ENCODE results near the gene WFDC2. TPM values are rescaled to one million over a fixed set of nuclear protein-coding genes. Genes with fewer than 3 reads are reported as not detected.

Gene WFDC2
- total and polyA plus RNA-seq, 2 of the 13 experiments (the other 11 are each of a cell fraction or from before 2014, with no cell fraction given) = 0.33 TPM; not detected in 1

DNA sequence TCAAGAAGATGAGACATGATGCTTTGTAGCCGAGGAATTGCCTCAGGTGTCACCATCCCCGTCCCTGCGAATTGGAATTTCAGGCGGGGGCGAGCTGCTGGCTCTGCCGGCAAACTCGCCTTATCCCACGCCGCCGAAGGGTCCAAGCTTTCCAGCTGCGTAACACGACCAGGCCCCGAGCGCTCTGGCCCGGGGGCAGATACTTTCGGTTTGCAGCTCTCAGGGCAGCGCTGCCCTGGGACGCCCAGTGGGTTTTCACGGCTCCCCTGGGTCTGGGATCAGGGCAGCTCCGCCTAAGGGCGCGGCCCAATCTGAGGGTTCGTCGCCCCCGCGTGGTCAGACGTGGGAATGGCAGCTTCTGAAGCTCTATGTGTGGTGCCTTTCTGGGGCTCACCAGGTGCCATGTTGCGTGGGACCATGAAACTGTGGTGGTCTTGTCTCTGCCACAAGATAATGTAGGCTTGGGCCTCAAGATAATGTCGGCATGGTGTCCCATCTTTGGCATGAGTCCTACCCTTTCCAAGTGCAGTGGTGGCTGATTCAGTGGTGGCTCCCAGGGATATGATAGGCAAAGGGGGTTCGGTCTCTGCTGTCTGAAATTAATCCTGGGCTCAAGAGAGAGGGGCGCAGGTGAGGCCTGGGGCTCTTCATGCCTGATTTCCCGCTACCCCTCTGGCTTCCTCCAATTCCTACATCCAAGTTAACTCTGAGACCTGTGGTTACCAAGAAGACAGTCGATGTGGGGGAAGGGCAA is 32.6 kb upstream of the WFDC2 start (continued):
- TF ChIP-seq PLSCR1 (CRISPR knock-in tag; IDR thresholded peaks at IDR 0.05; ENCODE audit: borderline replicate concordance) = no peak
- TF ChIP-seq ZNF44 (CRISPR knock-in tag; IDR thresholded peaks at IDR 0.05) = peak; percentile 96
- TF ChIP-seq HOXA5 (CRISPR knock-in tag; IDR thresholded peaks at IDR 0.05) = peak; percentile 77
- TF ChIP-seq CBX5 (CRISPR knock-in tag; IDR thresholded peaks at IDR 0.05; ENCODE audit: borderline replicate concordance) = peak; percentile 80; the same call in 1 of the 2 replicates
- peak; percentile 46; the same call in 1 of the 2 replicates for TF ChIP-seq HDAC1 (CRISPR knock-in tag; IDR thresholded peaks at IDR 0.05)
- peak; percentile 53; the same call in 1 of the 2 replicates for TF ChIP-seq ETV5 (CRISPR knock-in tag; IDR thresholded peaks at IDR 0.05; ENCODE audit: borderline replicate concordance)
- no peak for TF ChIP-seq HNF4A (CRISPR knock-in tag; IDR thresholded peaks at IDR 0.05)
- TF ChIP-seq ZKSCAN8 (CRISPR knock-in tag; IDR thresholded peaks at IDR 0.05; ENCODE audit: borderline replicate concordance) = peak; percentile 78
- 0 out of 2 replicates have a peak, but pooled peaks have one; percentile 79 for TF ChIP-seq GPN1 (CRISPR knock-in tag; IDR thresholded peaks at IDR 0.05; ENCODE audit: borderline replicate concordance)
- TF ChIP-seq AKNA (CRISPR knock-in tag; IDR thresholded peaks at IDR 0.05; ENCODE audit: borderline replicate concordance) = no peak
- TF ChIP-seq CBFB (CRISPR knock-in tag; IDR thresholded peaks at IDR 0.05) = peak; percentile 79
- no peak for TF ChIP-seq SYNCRIP (IDR thresholded peaks at IDR 0.05; ENCODE audit: insufficient read depth, low read depth, low read length)
- peak; percentile 50; the same call in 1 of the 2 replicates for TF ChIP-seq ZBTB20 (CRISPR knock-in tag; IDR thresholded peaks at IDR 0.05; ENCODE audit: borderline replicate concordance, low read depth)
- TF ChIP-seq ZSCAN20 (CRISPR knock-in tag; IDR thresholded peaks at IDR 0.05; ENCODE audit: borderline replicate concordance) = no peak
- TF ChIP-seq GTF2F1 (IDR thresholded peaks at IDR 0.05; ENCODE audit: low read length) = no peak
- TF ChIP-seq NFKBIZ (CRISPR knock-in tag; IDR thresholded peaks at IDR 0.05) = no peak
- no peak for TF ChIP-seq KAT7 (CRISPR knock-in tag; IDR thresholded peaks at IDR 0.05; ENCODE audit: borderline replicate concordance)
- no peak for TF ChIP-seq JDP2 (CRISPR knock-in tag; IDR thresholded peaks at IDR 0.05; ENCODE audit: borderline replicate concordance)
- peak; percentile 90; the same call in 1 of the 2 replicates for TF ChIP-seq ZNF761 (CRISPR knock-in tag; conservative IDR thresholded peaks at IDR 0.05)
- TF ChIP-seq SRY (CRISPR knock-in tag; IDR thresholded peaks at IDR 0.05) = peak; percentile 69; the same call in 1 of the 2 replicates
- TF ChIP-seq TGIF2 (CRISPR knock-in tag; IDR thresholded peaks at IDR 0.05) = peak; percentile 27; the same call in 1 of the 2 replicates
- 0 out of 2 replicates have a peak, but pooled peaks have one; percentile 49 for TF ChIP-seq ZNF704 (CRISPR knock-in tag; IDR thresholded peaks at IDR 0.05; ENCODE audit: borderline replicate concordance)
- TF ChIP-seq SP5 (CRISPR knock-in tag; IDR thresholded peaks at IDR 0.05; ENCODE audit: borderline replicate concordance, low read depth) = peak; percentile 51; the same call in 1 of the 2 replicates
- TF ChIP-seq RAD21 (CRISPR knock-in tag; IDR thresholded peaks at IDR 0.05) = peak; percentile 100

All from HepG2 (cell line).